ENCODE data around the gene ATOX1. TPM values are rescaled to one million over a fixed set of nuclear protein-coding genes. Genes with fewer than 3 reads are reported as not detected.
A peak's percentile ranks its signal among the peaks of the same experiment; 100 is the strongest.

Gene ATOX1
- total and polyA plus RNA-seq, 10 of the 15 experiments (the other 5 are each of a cell fraction or from before 2014, with no cell fraction given), result 130 to 642 (median 245) TPM

DNA sequence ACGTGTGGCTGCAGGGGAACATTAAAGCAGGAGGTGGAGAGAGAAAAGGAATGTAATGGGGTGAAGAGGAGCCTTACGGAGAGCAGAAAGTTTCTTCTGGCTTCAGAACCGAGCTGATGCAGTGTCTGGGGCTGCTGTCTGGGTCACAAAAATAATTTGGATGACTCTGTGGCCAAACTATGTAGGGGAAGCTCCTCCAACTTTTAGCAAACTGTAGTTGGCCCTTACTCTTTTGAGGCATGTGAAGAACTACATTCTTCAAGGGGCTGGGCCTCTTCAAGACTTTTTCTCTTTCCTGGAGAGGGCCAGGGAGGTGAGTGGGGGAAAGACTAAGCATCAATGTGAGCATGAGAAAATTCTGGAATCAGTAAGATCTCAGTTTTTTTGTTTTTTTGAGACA lies 39.8 kb downstream of the ATOX1 start:
- ChIA-PET POLR2A (interaction anchor here (1.3 to 5.8 kb wide), 3 partner anchors 10 to 57 kb away, joined by 4 to 37 read pairs (median 36); no protein-coding TSS in a partner anchor), CTCF (interaction anchor here (0.7 to 13.7 kb wide), 14 partner anchors 10 to 105 kb away, joined by 3 to 294 read pairs (median 5); no protein-coding TSS in a partner anchor), RAD21 (ENCODE audit: unreplicated experiment) (interaction anchor here (0.8 to 9.3 kb wide), 7 partner anchors 13 to 67 kb away, joined by 3 to 125 read pairs (median 46); partner anchors contain the start of gene G3BP1), SMC1A (ENCODE audit: uncharacterized antibody, unreplicated experiment) (interaction anchor here (0.6 to 10.5 kb wide), 13 partner anchors 14 to 195 kb away, joined by 3 to 256 read pairs (median 4); partner anchors contain the start of gene G3BP1)
- WGBS (ENCODE audit: insufficient coverage, insufficient replicate concordance, low lambda C conversion rate, missing lambda C conversion rate), result 100% methylated on average over 3 of the region's 3 CpGs
- no peaks in the 10 kb centered on the region for H4K20me1 ChIP-seq (ENCODE audit: control insufficient read depth, insufficient read depth)
- H3K27me3 ChIP-seq (replicated peaks in 1 of 2; ENCODE audit: control insufficient read depth in 2 of 2, insufficient read depth in 2 of 2, low read length in 1 of 2), result no peaks in the 10 kb centered on the region
- H3K9me3 ChIP-seq (replicated peaks; ENCODE audit: control insufficient read depth, insufficient read depth, low read length), result no peaks in the 10 kb centered on the region
- H3K4me3 ChIP-seq, result no peak overlapping the region
- no peak overlapping the region for H3K9ac ChIP-seq (ENCODE audit: control insufficient read depth, insufficient read depth, low read length)
- no peak for FAIRE-seq
- no peaks in the 10 kb centered on the region for H3K36me3 ChIP-seq (ENCODE audit: control insufficient read depth in 2 of 2, insufficient read depth in 2 of 2, low read length in 1 of 2)
- ATAC-seq, result no peak
- no TSS peak for BruUV-seq (replicated peaks)
- no peak for TF ChIP-seq HDAC2 (IDR thresholded peaks at IDR 0.05)
- TF ChIP-seq ZBED1 (IDR thresholded peaks at IDR 0.05; ENCODE audit: borderline replicate concordance), result no peak
- TF ChIP-seq, protein P1, sequence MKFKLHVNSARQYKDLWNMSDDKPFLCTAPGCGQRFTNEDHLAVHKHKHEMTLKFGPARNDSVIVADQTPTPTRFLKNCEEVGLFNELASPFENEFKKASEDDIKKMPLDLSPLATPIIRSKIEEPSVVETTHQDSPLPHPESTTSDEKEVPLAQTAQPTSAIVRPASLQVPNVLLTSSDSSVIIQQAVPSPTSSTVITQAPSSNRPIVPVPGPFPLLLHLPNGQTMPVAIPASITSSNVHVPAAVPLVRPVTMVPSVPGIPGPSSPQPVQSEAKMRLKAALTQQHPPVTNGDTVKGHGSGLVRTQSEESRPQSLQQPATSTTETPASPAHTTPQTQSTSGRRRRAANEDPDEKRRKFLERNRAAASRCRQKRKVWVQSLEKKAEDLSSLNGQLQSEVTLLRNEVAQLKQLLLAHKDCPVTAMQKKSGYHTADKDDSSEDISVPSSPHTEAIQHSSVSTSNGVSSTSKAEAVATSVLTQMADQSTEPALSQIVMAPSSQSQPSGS (IDR thresholded peaks at IDR 0.05; ENCODE audit: low read length), result no peak
- TF ChIP-seq, protein P2, sequence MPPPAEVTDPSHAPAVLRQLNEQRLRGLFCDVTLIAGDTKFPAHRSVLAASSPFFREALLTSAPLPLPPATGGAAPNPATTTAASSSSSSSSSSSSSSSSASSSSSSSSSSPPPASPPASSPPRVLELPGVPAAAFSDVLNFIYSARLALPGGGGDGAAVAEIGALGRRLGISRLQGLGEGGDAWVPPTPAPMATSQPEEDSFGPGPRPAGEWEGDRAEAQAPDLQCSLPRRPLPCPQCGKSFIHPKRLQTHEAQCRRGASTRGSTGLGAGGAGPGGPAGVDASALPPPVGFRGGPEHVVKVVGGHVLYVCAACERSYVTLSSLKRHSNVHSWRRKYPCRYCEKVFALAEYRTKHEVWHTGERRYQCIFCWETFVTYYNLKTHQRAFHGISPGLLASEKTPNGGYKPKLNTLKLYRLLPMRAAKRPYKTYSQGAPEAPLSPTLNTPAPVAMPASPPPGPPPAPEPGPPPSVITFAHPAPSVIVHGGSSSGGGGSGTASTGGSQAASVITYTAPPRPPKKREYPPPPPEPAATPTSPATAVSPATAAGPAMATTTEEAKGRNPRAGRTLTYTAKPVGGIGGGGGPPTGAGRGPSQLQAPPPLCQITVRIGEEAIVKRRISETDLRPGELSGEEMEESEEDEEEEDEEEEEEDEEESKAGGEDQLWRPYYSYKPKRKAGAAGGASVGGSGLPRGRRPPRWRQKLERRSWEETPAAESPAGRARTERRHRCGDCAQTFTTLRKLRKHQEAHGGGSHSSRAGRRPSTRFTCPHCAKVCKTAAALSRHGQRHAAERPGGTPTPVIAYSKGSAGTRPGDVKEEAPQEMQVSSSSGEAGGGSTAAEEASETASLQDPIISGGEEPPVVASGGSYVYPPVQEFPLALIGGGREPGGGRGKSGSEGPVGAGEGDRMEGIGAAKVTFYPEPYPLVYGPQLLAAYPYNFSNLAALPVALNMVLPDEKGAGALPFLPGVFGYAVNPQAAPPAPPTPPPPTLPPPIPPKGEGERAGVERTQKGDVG (CRISPR knock-in tag; IDR thresholded peaks at IDR 0.05), result no peak
- no peak for TF ChIP-seq MYC (IDR thresholded peaks at IDR 0.05; ENCODE audit: insufficient read depth, insufficient read length, insufficient replicate concordance, low read length, severe bottlenecking)
- TF ChIP-seq, protein P3, sequence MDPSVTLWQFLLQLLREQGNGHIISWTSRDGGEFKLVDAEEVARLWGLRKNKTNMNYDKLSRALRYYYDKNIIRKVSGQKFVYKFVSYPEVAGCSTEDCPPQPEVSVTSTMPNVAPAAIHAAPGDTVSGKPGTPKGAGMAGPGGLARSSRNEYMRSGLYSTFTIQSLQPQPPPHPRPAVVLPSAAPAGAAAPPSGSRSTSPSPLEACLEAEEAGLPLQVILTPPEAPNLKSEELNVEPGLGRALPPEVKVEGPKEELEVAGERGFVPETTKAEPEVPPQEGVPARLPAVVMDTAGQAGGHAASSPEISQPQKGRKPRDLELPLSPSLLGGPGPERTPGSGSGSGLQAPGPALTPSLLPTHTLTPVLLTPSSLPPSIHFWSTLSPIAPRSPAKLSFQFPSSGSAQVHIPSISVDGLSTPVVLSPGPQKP (IDR thresholded peaks at IDR 0.05; ENCODE audit: low read depth, low read length), result no peak
- TF ChIP-seq CBX3 (IDR thresholded peaks at IDR 0.05; ENCODE audit: borderline replicate concordance, low read depth), result no peak
- TF ChIP-seq NR2F1 (conservative IDR thresholded peaks at IDR 0.05), result no peak
- TF ChIP-seq HCFC1 (IDR thresholded peaks at IDR 0.05; ENCODE audit: low read length), result no peak
- in situ Hi-C loops (cut with MboI), result no loop called here
- H3K4me2 ChIP-seq (ENCODE audit: control insufficient read depth, insufficient read depth), result no peak overlapping the region
- peak overlapping the region; percentile 94; the same call in 1 of the 2 replicates for H3K27ac ChIP-seq (ENCODE audit: control insufficient read depth, insufficient read depth)
- DNase-seq (ENCODE audit: low read depth, low spot score), result no peak
- no peaks in the 10 kb centered on the region for H3K79me2 ChIP-seq (ENCODE audit: control insufficient read depth, insufficient read depth, low read length)
- peaks cover 54% of the 10 kb centered on the region for H3K4me1 ChIP-seq (ENCODE audit: control insufficient read depth, insufficient read depth, low read length)
- H2AFZ ChIP-seq (ENCODE audit: control insufficient read depth, low read depth, low read length), result no peak overlapping the region
- intact Hi-C loops (cut with micrococcal nuclease; ENCODE audit: unreplicated experiment), result no loop called here
